ENCODE results near the gene RNF103.

Gene RNF103

GRCh38 chr2:86562922-86563649 lies 60.6 kb downstream of the RNF103 start, which contains the start of gene CHMP3:
Gene CHMP3 (minus strand): TSS chr2:86563443. CDS start chr2:86563348, 95 bp downstream.
- peak; percentile 95 for DNase-seq

- no peak for DNase-seq
These were observed 61.2 kb downstream of the RNF103 start for GRCh38 chr2:86562485-86562921.

GRCh38 chr2:86557836-86558235 lies 65.8 kb downstream of the RNF103 start:
- DNase-seq, result no peak

- no peak for DNase-seq
These were observed 67.2 kb downstream of the RNF103 start for GRCh38 chr2:86556508-86556907.

Data from activated CD4-positive, alpha-beta T cell treated with anti-CD3 and anti-CD28 coated beads, Interleukin-2, amount 50 U/mL, for 1 hour (primary cell).